Right lobe of liver (tissue), 6 donors: ENCODE data around the gene OSBPL3. TPM values are rescaled to one million over a fixed set of nuclear protein-coding genes. Genes with fewer than 3 reads are reported as not detected.

Experiments
- ATAC-seq, 4 donors: fragments of 200-7000 bp; cut with Tn5 transposase; one replicate each; pipeline ENCODE4 v1.9.1; 2020; ENCODE audit warnings: mild to moderate bottlenecking in 4 of 4, moderate library complexity in 4 of 4
- DNase-seq, 3 donors: peaks; one replicate each; pipeline ENCODE4 v3.0.0-alpha.2; 2020
- H3K27ac ChIP-seq, 3 donors: fragments of 200-600 bp; one replicate each; pipeline ENCODE4 v1.8.0; 2022
- H3K27me3 ChIP-seq, 2 donors: fragments of 200-600 bp; one replicate each; pipeline ENCODE4 v1.8.0; 2022
- H3K36me3 ChIP-seq, 4 donors: fragments of 200-600 bp; sonication (generic) in 1 of 4; one replicate each; pipeline versions ENCODE4 v1.5.1 to v1.8.0; 2017 to 2022; ENCODE audit warnings: control low read depth in 1 of 4
- H3K4me1 ChIP-seq, 4 donors: fragments of 200-600 bp; sonication (generic) in 1 of 4; one replicate each; pipeline versions ENCODE4 v1.5.1 to v1.8.0; 2017 to 2022; ENCODE audit warnings: control low read depth in 1 of 4
- H3K4me3 ChIP-seq, 3 donors: fragments of 200-600 bp; one replicate each; pipeline ENCODE4 v1.8.0; 2022
- H3K9me3 ChIP-seq, 4 donors: fragments of 200-600 bp; sonication (generic) in 1 of 4; one replicate each; pipeline versions ENCODE4 v1.5.1 to v1.8.0; 2017 to 2022; ENCODE audit warnings: control low read depth in 1 of 4
- POLR2A ChIP-seq: fragments of 450-650 bp; IDR thresholded peaks from one replicate; pipeline ENCODE4 v1.6.1; 2017; ENCODE audit warnings: antibody characterized with exemption, mild to moderate bottlenecking
- WGBS: methylation state at CpG from one replicate; pipeline ENCODE4 v1.1.6; 2018; ENCODE audit warnings: low coverage, low lambda C conversion rate; ENCODE audit not compliant: insufficient coverage; ENCODE audit errors: missing lambda C conversion rate; 5-methylcytosine and 5-hydroxymethylcytosine counted together
- intact Hi-C, 2 donors: fragments of 100-400 bp; cut with DNase I; formaldehyde crosslinking; loops; one replicate each; pipeline versions ENCODE4 v1.11.2 to v1.14.1; 2022
- total RNA-seq, 6 experiments: library from RNA; depleted of rRNA in 2 of 6; stranded (reverse); fragments of >200 nt in 2 of 6; fragmentation: NEBNext Ultra II Directional in 3 of 6; extraction: Animal tissue kit (Norgen Biotek cat#: 25700) in 3 of 6; gene quantifications; one replicate each; pipeline versions ENCODE4 v1.1.0 to v1.2.4, GENCODE V29; 2016 to 2023
- TF ChIP-seq, protein P1 (sequence below), 4 donors: fragments of 200-600 bp in 3 of 4; fragments of 450-650 bp in 1 of 4; IDR thresholded peaks; one replicate each; pipeline versions ENCODE4 v1.5.1 to v1.8.0; 2016 to 2022; ENCODE audit warnings: antibody characterized with exemption in 4 of 4, mild to moderate bottlenecking in 2 of 4
- donor health status: DM: no; HTN: yes; CAD: no.
- donor health status: DM: no; HTN: no; CAD: no.
- donor health status: DM: no; HTN: no; CAD: no.
- donor health status: DM: no; HTN: yes; CAD: no.
- donor health status: DM: no; HTN: yes; CAD: no.

The OSBPL3 gene
- total RNA-seq, 6 experiments from 2014 or later: 0.70 to 8.2 (median 2.4) TPM

DNA sequence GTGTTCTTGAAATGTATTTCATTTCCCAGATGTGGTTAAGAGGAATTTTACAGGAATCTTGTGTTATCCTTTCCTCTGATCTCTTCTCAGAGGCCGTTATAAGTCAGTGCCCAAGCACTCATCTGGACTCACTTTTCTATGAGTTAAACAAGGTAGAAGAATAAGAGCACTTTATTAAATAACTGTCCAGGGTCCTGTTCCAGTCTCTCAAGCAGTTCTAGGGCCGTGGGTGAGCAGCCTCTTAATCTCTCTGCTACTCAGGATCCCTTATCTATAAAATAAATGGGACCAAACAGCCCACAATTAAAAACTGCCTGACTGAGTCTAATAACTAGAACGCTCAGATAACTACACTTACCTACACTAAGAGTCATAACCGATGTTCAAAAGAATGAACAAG lies 111.2 kb downstream of the OSBPL3 start:
- Histone ChIP-seq H3K27me3 (no peaks in the 10 kb centered on the region), H3K4me1 (no peaks in the 10 kb centered on the region), H3K9me3 (no peaks in the 10 kb centered on the region), H3K36me3 (no peaks in the 10 kb centered on the region), H3K27ac (no peak overlapping the region), H3K4me3 (no peak overlapping the region)
- DNase-seq (no peak), ATAC-seq (no peak)
- WGBS: 63% methylated on average over 4 of the region's 4 CpGs
- TF ChIP-seq, protein P1, sequence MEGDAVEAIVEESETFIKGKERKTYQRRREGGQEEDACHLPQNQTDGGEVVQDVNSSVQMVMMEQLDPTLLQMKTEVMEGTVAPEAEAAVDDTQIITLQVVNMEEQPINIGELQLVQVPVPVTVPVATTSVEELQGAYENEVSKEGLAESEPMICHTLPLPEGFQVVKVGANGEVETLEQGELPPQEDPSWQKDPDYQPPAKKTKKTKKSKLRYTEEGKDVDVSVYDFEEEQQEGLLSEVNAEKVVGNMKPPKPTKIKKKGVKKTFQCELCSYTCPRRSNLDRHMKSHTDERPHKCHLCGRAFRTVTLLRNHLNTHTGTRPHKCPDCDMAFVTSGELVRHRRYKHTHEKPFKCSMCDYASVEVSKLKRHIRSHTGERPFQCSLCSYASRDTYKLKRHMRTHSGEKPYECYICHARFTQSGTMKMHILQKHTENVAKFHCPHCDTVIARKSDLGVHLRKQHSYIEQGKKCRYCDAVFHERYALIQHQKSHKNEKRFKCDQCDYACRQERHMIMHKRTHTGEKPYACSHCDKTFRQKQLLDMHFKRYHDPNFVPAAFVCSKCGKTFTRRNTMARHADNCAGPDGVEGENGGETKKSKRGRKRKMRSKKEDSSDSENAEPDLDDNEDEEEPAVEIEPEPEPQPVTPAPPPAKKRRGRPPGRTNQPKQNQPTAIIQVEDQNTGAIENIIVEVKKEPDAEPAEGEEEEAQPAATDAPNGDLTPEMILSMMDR (IDR thresholded peaks at IDR 0.05): no peak
- TF ChIP-seq POLR2A: no peak
- intact Hi-C loops: no loop called here

DNA sequence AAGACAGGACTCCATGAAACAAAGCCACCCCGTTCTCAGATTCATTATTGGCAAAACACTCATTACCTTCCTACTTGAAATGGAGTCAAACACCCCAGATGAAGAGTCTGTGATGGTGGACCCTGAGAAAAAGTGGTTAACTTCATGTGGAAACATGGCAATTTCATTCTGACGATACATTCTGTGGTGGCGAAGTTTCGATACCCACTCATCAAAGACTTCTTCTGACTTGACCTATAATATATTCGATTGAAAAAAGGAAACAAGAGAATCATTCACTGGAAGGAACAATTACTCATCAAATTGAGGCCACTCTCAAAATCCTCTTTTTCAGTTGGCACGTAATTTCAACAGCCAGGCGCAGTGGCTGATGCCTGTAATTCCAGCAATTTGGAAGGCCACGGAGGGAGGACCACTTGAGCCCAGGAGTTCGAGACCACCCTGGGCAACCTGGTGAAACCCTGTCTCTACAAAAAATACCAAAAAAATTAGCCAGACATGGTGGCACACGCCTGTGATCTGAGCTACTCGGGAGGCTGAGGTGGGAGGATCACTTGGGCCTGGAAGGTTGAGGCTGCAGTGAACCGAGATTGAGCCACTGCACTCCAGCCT lies 113.9 kb downstream of the OSBPL3 start:
- Histone ChIP-seq H3K9me3 (no peaks in the 10 kb centered on the region), H3K27ac (no peak overlapping the region), H3K27me3 (no peaks in the 10 kb centered on the region), H3K36me3 (no peaks in the 10 kb centered on the region), H3K4me3 (no peak overlapping the region), H3K4me1 (no peaks in the 10 kb centered on the region)
- intact Hi-C loops: no loop called here
- 92% methylated on average over 11 of the region's 12 CpGs for WGBS
- ATAC-seq (no peak), DNase-seq (no peak)
- TF ChIP-seq, protein P1 (IDR thresholded peaks at IDR 0.05): no peak
- no peak for TF ChIP-seq POLR2A

DNA sequence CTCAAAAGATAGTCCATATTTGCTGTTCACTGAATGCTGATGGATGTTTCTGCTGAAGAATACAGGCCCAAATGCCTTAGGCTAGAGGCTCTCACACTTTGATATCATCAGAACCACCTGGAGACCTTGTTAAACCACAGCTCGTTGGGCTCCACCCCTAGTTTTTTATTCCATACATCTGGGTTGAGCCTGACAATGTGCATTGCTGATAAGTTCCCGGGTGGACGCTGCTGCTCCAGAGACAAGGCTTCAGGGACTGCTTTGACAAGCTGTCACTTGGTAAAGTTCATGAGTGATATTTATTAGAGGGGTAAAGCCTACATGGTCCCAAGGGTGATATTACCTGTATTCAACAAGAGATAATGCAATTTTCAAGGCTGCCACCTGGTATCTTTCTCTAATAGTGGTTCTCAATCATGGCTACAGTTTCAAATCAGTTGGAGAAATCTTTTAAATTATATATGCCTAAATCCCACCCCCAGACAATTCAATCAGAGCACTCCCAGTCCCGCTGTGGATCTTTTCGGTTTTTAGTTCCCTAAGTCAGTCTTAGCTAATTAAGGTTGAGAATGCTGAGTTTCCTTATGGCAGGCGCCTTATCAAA lies 115.7 kb downstream of the OSBPL3 start:
- Histone ChIP-seq H3K27ac (no peak overlapping the region), H3K4me3 (no peak overlapping the region), H3K4me1 (no peaks in the 10 kb centered on the region), H3K36me3 (no peaks in the 10 kb centered on the region), H3K9me3 (no peaks in the 10 kb centered on the region), H3K27me3 (no peaks in the 10 kb centered on the region)
- intact Hi-C loops: no loop called here
- WGBS: 94% methylated on average over 3 of the region's 6 CpGs
- no peak for ATAC-seq
- DNase-seq: no peak
- TF ChIP-seq, protein P1 (IDR thresholded peaks at IDR 0.05): no peak
- TF ChIP-seq POLR2A: no peak

DNA sequence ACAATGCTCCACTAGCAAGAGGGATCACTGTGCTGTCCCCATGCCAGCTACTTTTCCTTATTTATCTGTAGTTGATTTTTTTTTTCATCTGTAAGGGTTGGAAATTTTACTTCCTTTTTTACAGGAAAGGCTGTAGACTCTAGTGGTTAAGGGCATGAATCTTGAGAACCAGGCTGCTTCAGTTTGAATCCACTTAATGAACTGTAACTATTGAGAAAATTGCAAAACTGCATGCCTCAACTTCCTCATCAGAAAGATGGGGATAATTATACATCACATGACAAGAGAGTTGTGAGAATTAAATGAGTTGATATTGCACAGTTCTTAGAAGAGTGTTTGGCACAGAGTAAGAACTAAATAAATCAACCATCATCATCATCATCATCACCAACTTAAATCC lies 116.4 kb downstream of the OSBPL3 start:
- Histone ChIP-seq H3K4me3 (no peak overlapping the region), H3K36me3 (no peaks in the 10 kb centered on the region), H3K27ac (no peak overlapping the region), H3K9me3 (no peaks in the 10 kb centered on the region), H3K27me3 (no peaks in the 10 kb centered on the region), H3K4me1 (no peaks in the 10 kb centered on the region)
- ATAC-seq (no peak), DNase-seq (no peak)
- TF ChIP-seq POLR2A: no peak
- TF ChIP-seq, protein P1 (IDR thresholded peaks at IDR 0.05): no peak
- intact Hi-C loops: no loop called here

DNA sequence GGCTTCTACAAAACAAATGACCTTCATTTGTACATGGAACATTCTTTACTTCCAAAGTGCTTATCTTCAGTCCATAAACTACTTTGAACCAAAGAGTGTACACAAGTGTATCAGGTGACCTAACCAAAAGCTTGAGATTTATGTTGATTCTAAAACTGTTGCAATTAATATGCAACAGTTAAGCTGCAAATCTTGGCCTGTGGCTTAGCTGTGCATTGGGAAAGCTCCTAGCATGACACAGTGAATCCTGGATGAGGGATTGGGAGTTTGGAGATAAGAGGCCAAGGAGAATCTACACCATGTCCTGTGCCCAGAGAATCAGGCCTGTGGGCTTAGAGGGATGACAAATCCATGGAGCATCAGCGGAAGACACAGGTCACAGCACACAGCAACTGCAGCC lies 117.5 kb downstream of the OSBPL3 start:
- intact Hi-C loops: no loop called here

More for the DNA sequence above, 117.5 kb downstream of the OSBPL3 start:
- Histone ChIP-seq H3K27ac (no peak overlapping the region), H3K27me3 (no peaks in the 10 kb centered on the region), H3K9me3 (no peaks in the 10 kb centered on the region), H3K36me3 (no peaks in the 10 kb centered on the region), H3K4me3 (no peak overlapping the region), H3K4me1 (no peaks in the 10 kb centered on the region)
- no peak for ATAC-seq
- no peak for DNase-seq
- WGBS: 100% methylated on average over 1 of the region's 1 CpG
- no peak for TF ChIP-seq POLR2A
- TF ChIP-seq, protein P1 (IDR thresholded peaks at IDR 0.05): no peak
